NCI-H1417 (cell line): ENCODE results near the gene SLC37A1.

ENCODE experiments used
- DNase-seq, 3 experiments: peaks; one replicate each; lab custom pipeline; 2025; lab: John Stamatoyannopoulos, UW

SLC37A1 gene

DNA sequence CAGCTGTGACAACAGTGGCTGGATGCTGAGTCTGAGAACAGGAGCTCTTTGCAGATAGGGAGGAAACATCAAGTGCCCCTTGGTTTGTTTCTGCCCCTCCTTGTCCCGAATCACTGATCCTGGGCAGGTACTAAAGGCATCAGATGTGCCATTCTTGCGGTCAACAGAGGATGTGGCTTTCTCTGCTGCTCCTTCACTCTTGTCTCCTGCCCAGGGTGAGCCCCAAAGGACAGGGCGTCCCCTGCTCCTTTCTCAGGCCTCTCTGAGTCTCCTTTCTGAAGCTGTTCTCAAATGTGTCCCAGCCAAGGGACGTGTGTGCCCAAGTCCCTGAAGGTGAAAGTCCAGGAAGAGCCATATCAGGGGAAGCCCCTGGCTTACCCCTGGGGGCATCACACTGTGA, 31.7 kb downstream of the SLC37A1 start:
- no peak for DNase-seq

DNA sequence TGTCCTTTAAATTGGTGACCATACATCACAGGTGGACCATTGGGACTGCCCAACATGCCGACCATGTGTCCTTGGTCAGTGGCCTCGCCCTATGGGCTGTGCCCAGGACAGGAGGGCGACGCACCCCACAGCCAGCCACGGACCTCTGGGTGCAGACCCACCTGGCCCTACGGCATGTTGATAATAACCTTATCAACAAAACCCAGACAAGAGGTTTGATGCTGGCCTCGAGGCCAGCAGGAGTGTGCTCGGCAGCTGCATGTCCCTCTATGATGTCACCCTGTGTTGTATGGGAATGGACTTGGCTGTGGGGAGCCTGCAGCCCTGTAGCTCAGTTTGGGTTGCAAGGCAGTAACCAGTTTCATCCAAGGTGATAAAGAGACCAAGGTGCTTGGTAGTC, 32.1 kb downstream of the SLC37A1 start:
- no peak for DNase-seq

DNA sequence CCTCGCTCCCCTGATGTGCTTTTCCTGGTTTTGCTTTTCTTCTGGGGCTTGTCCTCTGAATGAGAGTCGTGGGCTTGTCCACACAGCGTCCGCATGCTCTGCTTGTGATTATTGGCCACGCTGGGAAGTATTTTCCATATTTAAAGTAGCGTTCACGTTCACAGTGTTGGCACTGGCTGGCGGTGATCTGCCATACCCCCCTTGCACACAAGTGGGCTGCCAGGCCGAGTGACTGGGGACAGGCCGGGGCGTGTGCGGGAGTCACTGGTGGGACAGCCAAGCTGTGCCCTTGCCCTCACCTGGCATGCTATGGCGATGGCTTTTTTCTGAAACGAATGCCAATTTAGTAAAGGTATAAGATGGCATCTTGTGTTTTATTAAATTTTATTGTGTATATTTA, 32.8 kb downstream of the SLC37A1 start:
- no peak for DNase-seq

DNA sequence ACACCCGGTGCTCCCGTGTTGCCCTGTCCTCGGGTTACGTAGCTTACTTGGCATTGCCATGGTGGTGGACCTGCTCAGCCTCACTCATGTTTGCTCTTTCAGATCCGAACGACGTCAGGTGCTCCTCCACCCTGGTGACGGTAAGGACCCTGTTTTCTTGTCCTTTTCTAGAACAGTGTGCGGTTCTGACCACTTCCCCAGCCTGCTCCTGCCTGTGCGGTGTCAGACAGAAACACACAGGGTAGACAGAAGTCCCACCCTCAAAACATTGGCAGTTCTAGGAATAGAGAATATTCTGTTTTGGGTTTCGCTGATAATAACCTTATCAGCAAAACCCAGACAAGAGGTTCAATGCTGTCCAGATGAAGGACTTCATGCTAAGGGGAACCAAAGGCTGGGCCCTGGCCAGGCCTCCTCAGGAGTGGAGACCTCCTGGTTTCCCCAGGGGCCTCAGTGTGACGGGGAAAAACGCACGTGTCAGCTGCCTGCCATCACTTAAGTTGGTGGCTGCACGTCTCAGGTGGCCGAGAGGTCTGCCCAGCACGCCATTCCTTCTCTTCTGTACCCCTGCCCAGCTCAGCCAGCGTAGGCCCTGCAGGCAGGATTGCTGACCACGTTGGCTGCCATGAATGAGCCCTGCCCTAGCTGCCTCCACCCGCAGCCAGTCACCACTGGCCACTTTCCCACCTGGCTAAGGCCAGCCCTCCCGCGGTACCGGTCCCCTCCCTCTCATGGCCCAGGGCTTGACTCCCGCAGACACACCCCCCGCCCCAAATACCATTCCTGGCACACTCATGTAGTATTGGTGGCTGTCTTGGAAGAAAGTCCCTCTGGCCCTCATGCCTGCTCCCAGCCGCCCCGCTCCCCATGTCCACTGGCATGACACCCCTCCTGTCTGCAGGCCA, 33.6 kb downstream of the SLC37A1 start:
- DNase-seq = no peak

DNA sequence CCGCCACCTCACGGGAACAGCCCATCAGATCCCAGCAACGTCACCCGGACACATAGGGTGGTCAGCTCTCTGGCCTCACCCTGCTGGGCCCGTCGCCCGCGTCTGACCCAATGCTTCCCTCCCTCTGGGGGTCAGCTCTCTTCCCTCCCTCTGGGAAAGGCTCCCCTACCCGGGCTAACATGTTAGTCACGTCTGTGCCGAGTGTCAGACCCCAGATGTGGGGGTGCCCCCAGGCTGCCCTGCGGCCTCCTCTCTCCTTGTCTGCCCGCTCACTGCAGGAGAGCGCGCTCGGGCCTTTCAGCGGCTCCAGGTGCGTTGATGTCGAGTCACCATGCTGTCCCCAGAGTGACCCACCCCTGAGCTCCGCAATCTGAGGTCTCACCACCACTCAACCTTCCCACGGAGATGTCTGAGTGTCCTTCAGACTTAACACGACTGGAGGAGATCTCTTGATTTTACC, 34.3 kb downstream of the SLC37A1 start:
- DNase-seq = no peak

DNA sequence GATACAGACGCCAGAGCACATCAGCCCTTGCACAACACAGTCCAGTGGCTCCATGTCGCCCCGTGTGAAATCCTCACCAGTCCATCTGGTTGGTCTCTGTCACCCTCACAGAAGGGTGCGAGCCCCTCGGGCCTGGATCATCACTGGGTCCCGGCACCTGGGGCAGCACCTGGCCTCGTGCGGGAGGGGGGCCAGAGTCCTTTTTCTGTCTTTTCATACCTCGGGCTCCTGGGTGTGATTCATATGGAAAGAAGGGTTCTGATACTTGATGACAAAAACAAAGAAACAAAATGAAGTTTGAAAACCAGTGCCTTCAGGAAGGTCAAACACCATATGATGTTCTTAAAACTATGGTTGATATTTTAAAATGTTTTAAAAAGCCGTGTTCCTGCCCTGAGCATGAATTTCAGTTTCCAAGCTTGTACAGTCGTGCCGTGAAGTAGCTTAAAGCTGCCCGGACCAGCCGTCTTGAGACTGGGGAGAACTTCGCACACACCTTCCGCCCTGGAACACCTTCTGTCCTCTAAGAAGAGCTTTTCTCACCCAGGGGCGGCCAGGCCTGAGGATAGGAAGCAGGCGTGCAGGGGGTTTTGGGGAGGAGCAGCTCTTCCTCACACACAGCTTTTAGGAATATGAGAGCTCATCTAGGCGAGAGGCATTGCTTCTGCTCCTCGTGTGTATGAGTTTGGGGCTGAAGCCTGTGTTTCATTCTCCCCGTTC, 35.2 kb downstream of the SLC37A1 start:
- DNase-seq = no peak

DNA sequence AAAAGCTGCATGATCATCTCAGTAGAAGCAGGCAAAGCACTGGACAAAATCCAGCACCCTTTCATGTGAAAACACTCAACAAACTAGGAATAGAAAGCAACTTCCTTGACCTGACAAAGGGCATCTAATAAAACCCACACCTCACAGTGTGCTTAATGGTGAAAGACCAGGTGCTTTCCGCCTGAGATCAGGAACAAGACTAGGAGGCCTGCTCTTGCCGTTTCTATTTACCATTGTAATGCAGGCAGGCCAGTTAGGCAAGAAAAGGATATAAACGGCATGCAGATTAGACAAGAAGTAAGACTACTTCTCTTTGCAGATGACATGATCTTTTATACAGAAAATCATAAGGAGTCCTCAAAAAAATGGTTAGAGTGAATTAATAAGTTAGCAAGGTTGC, 37.2 kb downstream of the SLC37A1 start:
- DNase-seq = peak in 1 of 3 experiments; percentile 8

DNA sequence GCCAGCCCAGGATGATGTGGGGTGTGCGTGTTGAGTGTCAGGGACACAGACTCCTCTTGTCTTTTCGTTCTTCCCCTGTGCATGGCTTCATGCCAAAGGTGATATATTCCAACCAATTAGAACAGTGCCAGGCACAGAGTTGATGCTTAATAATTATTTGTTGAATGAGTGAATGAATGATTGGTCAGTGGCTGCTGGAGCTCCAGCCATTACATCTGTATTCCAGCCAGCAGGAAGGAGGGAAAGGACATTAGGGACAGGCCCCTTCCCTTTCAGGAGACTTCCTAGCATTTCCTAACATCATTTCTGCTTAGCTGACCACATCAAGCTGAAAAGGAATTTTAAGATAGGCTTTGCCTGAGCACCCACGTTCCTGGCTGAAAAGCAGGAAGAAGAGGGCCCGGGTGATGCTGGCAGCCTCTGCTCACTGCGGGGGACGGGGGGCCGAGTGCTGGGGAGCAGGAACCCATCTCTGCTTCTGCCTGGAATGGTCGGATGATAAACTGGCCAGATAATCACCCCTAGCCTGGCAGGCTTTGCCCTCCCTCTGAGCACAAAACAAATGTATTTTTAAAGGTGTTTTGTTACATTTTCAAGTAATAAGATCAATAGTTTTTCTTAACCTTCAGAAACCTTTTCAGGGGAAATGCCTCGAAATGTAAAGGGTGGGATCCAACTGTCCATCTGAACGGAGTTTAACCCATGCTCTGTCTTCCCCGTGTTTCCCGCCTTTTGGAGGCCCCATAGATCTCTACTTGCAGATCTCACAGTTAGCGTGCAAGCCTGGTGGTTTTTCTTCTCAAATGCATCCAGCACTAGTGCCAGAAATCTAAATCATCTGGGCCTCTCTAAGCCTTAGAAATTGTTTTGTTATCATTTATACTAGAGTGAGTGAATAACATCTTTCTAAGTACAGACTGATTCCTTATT, 39.0 kb downstream of the SLC37A1 start:
- no peak for DNase-seq

DNA sequence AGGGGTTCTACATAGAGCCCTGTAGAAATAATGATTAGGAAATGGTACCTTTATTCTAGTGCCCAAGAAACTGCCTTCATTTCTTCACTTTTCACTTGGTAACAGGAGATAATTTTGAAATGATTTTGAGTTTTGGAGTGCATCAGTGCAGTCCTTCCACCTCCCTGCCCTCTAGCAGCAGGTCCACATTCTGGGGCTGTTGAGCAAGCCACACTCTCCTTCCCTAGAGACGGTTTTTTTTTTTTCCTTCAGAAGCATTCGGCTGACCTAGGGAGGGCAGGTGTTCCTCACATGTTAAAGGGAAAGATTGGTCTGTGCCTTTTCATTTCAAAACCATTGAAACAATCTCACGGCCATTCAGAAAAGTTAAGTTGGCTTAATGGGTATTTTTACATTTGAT, 39.8 kb downstream of the SLC37A1 start:
- peak in 1 of 3 experiments; percentile 78 for DNase-seq

DNA sequence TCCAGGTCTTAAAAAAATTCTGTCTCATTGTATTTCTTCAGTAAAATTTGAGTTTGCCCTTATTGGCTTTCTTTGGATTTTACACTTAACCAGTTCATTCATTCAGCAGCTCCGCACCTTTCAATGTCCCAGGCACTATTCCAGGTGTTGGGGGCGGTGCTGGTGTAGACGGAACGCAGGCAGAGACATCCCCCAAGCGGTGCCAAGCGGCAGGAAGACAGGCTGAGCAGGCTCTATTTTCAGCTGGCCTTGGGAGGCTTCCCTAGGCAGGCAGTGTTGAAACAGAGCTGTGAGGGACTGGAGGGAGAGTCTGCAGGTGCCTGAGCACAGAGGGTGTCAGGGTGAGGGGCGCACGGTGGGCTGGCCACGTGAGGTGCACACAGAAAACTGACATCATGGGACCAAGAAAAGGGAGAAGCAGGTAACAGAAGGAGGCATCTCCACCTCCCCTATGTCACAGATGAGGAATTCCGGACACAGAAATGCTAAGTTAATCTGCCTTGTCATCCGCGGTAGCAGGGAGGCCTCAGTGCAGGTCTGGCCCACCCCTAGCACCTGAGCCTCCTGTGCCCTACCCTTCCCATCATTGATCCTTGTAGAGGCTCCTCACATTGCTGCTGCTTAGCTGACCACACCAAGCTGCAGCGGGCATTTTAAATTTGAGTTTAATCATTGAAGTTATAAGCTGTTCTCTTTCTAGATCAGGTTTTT, 40.8 kb downstream of the SLC37A1 start:
- no peak for DNase-seq

DNA sequence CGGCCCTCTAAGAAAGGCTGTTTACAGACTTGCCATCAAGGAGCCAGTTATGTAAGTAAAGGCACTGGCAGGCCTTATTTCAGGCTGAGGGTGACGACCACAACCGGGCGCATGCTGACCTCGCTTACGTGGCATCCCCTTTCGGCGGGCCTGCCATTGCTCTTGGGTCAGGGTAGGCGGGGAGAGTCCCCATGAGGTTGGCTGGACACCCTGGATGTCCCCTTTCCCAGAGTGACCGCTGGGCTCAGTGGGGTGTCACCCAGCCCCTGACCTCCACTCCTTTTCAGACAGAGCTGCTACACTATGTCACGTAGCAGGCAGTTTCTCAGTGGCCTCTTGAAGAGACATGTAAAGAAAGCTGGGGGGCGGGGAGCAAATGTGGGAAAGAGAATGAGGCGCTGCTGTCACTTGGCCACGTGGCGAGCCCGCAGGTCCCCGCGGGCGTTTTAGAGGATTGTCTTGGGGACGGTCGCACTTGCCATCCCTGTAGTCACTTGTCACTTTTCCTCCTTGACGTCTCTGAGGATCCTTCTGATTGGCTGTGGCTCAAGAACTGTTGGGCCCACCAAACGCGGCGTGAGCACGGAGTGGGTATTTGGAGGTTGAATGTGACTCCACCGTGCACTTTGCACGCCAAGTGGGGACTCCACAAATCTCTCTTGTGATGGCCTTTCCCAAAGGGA, 42.2 kb downstream of the SLC37A1 start:
- no peak for DNase-seq

DNA sequence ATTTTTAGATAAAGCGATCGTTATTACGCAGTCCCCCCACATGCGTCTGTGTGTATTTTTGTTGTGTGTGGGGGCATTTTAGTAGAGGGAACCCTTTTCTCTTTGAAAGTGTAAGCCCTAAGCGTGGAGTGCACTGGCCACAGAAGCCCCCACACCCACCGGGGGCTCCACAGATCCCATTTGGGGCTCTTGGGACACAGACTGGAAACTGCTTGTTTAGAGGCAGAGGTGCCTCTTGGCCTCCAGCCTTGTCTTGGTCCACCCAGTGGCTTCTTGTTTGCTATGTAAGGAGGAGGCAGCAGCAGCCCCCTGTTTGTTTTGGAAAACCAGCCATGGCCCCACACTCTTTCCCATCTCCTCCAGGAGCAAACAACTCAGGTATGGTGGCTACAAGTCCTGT, 42.8 kb downstream of the SLC37A1 start:
- no peak for DNase-seq

DNA sequence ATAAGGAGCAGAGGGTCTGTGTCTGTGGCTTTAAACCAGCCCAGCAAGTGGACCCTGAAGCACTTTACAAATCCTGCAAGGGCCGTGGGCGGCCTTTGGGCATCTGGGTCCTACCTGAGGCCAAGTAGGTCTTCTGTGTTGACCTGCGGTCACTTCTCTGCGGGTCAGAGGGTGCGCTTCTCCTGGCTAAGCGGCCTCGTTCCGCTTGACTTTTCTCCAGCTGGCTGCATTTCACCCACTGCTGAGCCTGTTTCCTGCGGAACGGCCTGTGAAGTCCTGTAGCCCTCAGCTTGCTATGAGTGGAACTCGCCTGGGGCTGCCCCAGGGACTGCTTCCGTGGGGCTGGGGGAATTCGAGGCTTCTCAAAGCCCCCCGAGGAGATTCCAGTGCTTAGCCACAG, 43.3 kb downstream of the SLC37A1 start:
- no peak for DNase-seq

DNA sequence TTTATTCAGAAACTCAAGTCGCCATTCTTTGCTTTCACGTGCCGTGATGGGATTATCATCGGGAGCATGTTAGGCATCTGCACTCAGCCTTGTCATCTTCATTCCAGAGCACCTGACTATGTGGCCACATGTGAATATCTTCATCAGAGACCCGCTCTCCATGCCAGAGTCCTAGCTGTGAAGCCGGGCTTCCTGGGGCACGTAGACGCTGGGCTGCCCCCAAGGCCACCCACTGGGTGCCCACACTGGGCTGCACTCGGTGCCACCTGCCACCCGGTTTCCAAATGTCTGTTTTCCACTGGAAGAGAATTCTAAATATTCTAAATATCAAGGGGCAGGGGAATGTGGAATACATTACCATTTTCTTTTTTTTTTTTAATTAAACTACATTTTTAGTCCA, 43.8 kb downstream of the SLC37A1 start:
- DNase-seq = no peak

DNA sequence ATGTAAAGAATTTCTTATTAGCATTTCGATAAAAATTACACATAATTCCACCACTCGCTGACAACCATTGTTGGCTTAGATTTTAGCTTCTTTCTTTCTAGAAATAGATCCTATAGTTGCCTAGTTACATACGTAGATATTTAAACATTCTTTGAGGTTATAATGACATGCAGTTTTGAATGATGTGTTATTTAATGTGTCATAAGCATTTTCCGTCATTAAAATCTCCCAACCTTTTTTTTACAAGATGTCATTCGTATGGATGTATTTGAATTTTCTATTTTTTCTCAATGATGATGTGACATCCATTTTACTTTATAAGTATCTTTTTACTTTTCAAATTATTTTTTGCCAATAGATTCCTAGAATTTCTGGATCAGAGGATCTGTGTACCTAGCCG, 44.7 kb downstream of the SLC37A1 start:
- no peak for DNase-seq

DNA sequence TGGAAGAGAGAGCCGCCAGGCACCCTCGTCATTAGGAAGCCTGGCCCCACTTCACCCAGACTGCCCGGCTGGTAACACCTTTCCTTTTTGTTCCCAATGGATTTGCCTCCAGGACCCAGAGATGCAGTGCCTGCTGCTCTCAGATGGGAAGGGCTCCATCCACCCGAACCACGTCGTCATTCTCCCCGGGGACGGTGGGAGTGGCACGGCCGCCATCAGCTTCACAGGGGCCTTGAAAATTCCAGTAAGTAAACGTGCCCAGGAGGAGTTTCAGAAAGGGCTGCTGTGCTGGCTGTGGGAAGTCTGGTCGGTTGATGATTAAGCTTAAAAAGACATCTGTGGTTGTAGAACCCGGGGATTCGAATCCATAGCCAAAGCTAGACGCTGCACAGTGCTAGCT, 45.2 kb downstream of the SLC37A1 start:
- peak in 1 of 3 experiments; percentile 18 for DNase-seq

DNA sequence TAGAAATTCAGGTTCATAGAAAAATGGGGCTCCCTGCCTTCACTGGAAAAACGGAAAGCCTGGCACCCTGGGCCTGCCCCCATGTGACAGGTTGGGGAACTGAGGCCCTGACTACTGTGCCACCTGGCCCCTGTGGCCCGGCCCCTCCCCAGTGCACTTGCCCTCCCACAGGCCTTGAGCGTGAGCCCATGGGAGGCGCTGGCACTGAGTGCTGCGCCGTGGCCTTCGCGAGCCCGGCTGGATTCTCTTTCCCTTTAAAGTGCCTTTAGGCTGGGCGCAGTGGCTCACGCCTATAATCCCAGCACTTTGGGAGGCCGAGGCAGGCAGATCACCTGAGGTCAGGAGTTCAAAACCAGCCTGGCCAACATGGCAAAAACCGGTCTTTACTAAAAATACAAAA, 45.7 kb downstream of the SLC37A1 start:
- no peak for DNase-seq

DNA sequence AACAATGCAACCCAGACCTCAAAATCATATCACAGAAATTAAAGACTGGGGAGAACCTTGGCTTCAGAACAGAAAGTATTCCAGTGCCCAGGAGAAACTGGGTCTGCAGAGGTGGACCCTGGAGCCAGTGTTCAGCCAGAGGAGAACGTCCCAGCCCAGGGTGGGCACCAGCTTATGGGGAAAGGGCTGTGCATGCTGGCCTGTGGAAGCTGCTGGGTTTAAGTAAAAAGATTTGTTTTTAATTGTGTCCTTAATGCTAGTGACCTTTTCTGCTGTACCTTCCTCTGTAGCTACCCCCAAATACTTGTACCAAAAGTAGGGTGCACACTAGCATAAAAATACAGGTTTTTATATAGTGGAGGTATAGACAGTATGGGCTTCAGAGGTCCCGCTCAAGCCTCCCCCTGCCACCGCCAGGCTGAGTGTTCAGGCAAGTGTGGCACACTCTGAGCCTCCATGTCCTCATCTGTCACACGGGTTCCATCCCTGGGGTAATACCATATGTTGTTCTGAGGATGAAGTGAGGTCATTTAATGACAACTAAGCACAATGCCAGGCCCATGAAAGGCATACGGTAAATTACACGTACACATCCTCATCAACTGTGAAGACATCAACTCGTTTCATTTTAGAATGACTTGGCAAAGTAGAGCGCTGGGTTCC, 47.0 kb downstream of the SLC37A1 start:
- peak in 1 of 3 experiments; percentile 19 for DNase-seq

DNA sequence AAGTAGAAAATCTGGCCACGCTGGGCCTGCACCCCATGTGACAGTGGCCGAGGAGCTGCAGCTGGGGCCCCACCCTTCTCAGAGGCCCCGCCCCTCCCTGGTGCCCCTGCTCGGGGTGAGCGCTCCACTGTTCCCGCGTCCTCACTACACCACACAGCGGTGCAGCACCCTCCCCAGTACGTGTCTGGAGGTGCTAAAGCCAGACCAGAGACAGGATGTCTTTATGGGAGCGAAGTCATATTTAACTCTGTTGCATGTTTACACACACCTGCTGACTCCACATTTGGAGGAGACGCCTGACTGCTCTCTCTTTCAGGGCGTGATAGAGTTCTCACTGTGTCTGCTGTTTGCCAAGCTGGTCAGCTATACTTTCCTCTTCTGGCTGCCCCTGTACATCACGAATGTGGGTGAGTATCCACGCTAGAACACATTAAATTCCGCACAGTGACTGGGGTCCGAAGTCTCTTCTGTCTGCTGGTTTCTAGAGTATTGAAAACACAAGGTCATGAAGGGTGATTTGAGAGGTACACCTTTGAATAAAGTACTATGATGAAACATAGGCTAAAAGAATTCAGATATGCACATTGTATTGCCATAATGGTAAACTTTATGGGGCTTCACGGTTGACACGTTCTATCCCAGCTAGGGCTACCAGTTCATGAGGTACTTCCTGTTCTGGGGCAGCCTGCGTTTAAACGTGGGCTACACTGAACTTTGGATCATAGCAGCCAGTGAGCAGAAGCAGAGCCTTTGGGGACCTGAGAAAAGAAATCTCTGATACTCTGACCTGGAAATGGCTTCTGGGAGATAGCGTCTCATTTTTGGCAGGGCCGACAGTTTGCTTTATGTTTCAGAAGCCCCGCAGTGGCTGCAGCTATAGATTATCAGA, 48.4 kb downstream of the SLC37A1 start:
- peak; percentile 71 to 90 (median 73) for DNase-seq
